ENCODE results near the gene ZBTB32.
"Not testable (repeated sequence)": the region's sequence is repeated elsewhere in the genome, so short reads cannot be mapped to it uniquely, and the experiment has no call there.

Gene ZBTB32

GRCh38 chr19:35722461-35722860 is 18.1 kb downstream of the ZBTB32 start:
- FAIRE-seq, result no peak

GRCh38 chr19:35722897-35723296 is 18.5 kb downstream of the ZBTB32 start:
- FAIRE-seq, result no peak

- FAIRE-seq, result no peak
These were observed 19.3 kb downstream of the ZBTB32 start for GRCh38 chr19:35723671-35724070.

GRCh38 chr19:35724132-35724531 is 19.8 kb downstream of the ZBTB32 start:
- not testable (repeated sequence) for FAIRE-seq

DNA sequence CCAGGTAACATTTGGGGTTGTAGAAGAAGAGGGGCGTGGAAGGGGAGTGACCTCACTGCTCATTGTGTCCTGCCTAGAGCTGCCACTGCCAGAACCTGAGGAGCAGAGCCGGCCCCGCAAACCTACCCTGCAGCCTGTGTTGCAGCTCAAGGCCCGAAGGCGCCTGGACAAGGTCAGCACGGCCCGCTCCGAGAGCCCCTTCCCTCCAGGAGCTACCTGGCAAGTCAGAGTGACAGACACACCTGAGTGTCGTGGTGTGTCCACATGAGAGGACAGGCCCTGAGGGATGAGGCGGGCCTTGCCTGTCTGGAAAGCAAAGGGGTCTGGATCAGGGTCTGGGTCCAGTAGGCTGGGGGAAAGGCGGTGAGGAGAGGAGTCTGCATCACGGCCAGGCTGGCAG is 20.2 kb downstream of the ZBTB32 start:
- FAIRE-seq, result no peak

- no peak for FAIRE-seq
These were observed 21.0 kb downstream of the ZBTB32 start for GRCh38 chr19:35725216-35725861.

DNA sequence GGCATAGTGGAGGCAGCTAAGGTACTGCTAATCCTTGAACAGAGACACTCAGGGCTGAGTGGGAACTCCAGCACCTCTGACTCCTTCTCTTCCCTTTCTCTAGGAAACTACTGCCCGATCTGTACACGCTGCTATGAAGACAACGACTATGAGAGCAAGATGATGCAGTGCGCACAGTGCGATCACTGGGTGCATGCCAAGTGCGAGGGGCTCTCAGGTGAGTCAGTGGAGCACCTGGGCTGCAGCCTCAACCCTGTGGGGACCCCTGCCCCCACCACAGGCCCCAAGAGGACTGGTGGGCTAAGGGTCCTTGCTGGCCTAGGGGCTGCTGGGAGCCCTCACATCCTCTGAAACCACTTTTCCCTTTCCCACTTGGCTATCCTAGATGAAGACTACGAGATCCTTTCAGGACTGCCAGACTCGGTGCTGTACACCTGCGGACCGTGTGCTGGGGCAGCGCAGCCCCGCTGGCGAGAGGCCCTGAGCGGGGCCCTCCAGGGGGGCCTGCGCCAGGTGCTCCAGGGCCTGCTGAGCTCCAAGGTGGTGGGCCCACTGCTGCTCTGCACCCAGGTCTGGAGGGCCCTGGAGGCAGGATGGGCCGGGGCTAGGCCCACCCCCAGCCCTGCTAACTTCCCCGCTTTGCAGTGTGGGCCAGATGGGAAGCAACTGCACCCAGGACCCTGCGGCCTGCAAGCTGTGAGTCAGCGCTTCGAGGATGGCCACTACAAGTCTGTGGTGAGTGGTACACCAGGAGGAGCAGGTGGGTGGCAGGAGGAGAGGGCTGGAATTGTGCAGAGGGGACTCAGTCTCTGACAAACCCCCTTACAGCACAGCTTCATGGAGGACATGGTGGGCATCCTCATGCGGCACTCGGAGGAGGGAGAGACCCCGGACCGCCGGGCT is 22.9 kb downstream of the ZBTB32 start:
- FAIRE-seq, result no peak

DNA sequence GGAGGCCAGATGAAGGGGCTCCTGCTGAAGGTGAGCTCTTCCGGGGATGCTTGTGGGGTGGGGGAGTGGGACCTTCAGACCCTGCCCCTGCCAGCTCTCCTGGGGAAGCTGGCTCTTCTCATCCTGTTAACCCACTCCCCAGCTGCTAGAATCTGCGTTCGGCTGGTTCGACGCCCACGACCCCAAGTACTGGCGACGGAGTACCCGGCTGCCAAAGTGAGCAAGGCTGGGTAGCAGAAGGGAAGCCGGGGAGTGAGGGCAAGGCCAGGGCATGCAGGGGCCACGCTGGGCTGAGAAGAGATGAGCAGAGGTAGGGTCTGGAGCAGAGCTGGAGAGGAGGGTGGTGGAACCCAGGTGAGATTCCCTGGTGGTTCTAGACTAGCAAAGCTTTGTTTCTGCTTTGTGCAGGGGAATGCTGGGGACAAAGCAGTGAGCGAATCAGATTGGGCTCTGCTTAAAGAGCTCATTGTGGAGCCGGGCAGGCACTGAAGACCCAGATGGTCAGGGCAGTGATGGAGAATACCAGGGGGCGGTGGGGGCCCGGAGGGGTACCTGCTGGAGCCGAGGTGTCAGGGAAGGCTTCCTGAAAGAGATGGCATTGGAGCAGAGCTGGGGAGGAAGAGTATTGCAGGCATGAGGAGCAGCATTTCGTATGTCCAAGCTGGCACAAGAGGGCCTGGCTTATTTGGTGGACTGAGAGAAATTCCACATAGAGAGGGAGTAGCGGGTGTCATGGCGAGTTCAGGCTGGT is 23.8 kb downstream of the ZBTB32 start:
- FAIRE-seq, result no peak

- FAIRE-seq, result no peak
These were observed 24.7 kb downstream of the ZBTB32 start for GRCh38 chr19:35729021-35729420.

DNA sequence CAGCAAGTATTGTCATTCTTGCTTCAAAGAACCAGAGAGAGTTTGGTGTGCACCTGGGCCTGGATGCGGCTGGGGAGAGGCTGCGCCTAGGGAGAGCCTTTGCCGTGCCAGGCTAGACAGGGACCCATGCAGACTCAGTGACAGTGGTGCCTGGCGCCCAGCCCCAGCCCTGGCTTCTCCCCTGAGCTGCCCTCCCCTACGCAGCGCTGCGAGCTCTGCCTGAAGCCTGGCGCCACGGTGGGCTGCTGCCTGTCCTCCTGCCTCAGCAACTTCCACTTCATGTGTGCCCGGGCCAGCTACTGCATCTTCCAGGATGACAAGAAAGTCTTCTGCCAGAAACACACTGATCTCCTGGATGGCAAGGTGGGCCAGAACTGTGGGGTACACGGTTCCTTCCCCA is 25.4 kb downstream of the ZBTB32 start:
- FAIRE-seq, result no peak

DNA sequence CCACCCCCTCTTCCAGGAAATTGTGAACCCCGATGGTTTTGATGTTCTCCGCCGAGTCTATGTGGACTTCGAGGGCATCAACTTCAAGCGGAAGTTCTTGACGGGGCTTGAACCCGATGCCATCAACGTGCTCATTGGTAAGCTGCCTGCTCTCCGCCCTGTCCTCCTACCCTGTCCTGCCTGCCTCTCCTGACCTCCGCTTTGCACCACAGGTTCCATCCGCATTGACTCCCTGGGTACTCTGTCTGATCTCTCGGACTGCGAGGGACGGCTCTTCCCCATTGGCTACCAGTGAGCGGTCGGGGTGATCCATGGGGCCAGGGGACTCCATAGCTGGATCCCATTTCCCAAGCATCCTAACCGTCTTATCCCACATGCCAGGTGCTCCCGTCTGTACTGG is 26.0 kb downstream of the ZBTB32 start:
- FAIRE-seq, result no peak

GRCh38 chr19:35731353-35731752 is 27.0 kb downstream of the ZBTB32 start:
- no peak for FAIRE-seq

DNA sequence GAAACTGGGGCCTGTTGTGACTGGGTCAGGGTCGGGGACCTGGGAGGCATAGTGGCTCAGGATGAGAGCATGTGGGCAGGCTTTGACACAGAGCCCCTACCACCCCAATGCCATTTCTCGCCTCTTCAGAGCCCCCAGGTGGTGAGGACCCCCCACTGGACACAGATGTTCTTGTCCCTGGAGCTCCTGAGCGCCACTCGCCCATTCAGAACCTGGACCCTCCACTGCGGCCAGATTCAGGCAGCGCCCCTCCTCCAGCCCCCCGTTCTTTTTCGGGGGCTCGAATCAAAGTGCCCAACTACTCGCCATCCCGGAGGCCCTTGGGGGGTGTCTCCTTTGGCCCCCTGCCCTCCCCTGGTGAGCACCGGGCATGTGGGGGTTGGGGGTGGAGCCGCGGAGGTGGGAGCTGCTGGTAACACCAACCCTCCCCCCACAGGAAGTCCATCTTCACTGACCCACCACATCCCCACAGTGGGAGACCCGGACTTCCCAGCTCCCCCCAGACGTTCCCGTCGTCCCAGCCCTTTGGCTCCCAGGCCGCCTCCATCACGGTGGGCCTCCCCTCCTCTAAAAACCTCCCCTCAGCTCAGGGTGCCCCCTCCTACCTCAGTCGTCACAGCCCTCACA is 27.5 kb downstream of the ZBTB32 start:
- no peak for FAIRE-seq

- FAIRE-seq, result no peak
These were observed 28.3 kb downstream of the ZBTB32 start for GRCh38 chr19:35732540-35733179.

DNA sequence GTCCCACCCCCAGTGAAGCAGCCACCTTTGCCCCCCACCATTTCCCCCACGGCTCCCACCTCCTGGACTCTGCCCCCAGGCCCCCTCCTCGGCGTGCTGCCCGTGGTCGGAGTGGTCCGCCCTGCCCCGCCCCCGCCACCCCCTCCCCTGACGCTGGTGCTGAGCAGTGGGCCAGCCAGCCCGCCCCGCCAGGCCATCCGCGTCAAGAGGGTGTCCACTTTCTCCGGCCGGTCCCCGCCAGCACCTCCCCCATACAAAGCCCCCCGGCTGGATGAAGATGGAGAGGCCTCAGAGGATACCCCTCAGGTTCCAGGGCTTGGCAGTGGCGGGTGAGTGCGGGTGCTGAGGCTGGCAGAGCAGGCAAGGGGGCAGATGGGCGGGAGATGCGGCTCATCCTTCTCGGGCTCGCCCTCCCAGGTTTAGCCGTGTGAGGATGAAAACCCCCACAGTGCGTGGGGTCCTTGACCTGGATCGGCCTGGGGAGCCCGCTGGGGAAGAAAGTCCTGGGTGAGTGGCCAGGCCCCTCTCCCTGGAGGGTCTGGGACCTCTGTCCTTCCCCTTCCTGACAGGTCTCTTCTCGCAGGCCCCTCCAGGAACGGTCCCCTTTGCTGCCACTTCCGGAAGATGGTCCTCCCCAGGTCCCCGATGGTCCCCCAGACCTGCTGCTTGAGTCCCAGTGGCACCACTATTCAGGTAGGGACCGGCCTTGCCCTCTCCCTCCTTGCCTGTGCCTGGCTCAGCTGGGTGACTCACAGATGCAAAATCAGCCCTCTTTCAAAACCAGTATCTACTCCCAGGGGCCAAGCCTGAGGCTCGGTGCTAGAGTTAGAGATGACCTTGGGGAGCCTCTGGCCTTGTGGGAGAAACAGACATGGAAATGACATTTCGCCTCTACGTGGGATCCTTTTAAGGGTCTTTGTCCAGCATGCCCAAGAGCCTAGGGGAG is 29.1 kb downstream of the ZBTB32 start:
- FAIRE-seq, result no peak

- no peak for FAIRE-seq
These were observed 29.9 kb downstream of the ZBTB32 start for GRCh38 chr19:35734273-35734672.

GRCh38 chr19:35734889-35735288 is 30.5 kb downstream of the ZBTB32 start:
- no peak for FAIRE-seq

GRCh38 chr19:35736913-35737886 is 32.8 kb downstream of the ZBTB32 start:
- FAIRE-seq, result no peak

DNA sequence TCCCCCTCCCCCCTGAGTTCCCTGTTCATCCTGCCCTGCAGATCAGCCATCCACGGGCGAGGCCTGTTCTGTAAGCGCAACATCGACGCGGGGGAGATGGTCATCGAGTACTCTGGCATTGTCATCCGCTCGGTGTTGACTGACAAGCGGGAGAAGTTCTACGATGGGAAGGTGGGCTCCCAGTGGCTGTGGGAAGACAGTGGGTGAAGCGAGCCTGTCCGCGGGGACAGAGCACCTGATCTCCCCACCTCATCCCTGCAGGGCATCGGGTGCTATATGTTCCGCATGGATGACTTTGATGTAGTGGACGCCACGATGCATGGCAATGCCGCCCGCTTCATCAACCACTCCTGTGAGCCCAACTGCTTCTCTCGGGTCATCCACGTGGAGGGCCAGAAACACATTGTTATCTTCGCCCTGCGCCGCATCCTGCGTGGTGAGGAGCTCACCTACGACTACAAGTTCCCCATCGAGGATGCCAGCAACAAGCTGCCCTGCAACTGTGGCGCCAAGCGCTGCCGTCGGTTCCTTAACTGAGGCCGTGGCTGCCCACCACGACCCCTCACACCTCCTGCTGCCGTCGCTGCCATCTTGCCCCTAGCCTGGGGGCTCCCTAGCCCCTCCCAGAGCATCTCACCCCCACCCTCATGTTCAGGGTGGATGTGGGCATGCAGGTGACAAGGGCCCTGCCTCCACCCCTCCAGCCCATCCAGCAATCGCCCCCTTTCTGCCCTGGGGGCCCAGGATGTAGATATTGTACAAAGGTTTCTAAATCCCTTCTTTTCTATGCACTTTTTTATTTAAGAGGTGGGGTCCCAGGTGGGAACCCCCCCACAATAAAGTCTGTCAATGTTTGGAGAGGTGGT is 33.9 kb downstream of the ZBTB32 start:
- FAIRE-seq, result no peak
